GM12874 (cell line): Measurements from ENCODE around the gene FNDC10.

Experiments used
- TF ChIP-seq, protein P1 (sequence below): IDR thresholded peaks from 2 replicates; pipeline ENCODE4 v1.5.1; 2011; ENCODE audit warnings: low read depth, mild to moderate bottlenecking, control low read depth, low read length, moderate library complexity; ENCODE audit not compliant: insufficient read depth

The FNDC10 gene

DNA sequence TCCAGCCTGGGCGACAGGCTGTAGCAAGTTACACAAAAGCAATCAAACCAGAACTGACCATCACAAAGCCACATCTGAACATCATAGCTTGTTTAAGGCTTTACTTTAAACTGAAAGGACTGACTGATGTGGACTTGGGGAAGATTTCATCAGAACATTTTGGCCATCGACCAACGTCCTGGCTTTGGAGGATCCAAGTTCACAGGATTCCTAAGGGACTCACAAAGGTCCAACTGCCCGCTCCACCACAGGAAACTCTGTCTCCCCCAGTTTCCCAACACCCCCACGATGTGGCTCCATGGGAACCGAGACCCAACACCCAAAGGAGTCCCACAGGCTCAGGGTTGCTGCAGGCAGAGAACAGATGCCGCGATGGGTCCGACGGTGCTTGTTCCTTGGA, 34.6 kb downstream of the FNDC10 start:
- TF ChIP-seq, protein P1, sequence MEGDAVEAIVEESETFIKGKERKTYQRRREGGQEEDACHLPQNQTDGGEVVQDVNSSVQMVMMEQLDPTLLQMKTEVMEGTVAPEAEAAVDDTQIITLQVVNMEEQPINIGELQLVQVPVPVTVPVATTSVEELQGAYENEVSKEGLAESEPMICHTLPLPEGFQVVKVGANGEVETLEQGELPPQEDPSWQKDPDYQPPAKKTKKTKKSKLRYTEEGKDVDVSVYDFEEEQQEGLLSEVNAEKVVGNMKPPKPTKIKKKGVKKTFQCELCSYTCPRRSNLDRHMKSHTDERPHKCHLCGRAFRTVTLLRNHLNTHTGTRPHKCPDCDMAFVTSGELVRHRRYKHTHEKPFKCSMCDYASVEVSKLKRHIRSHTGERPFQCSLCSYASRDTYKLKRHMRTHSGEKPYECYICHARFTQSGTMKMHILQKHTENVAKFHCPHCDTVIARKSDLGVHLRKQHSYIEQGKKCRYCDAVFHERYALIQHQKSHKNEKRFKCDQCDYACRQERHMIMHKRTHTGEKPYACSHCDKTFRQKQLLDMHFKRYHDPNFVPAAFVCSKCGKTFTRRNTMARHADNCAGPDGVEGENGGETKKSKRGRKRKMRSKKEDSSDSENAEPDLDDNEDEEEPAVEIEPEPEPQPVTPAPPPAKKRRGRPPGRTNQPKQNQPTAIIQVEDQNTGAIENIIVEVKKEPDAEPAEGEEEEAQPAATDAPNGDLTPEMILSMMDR: no peak

DNA sequence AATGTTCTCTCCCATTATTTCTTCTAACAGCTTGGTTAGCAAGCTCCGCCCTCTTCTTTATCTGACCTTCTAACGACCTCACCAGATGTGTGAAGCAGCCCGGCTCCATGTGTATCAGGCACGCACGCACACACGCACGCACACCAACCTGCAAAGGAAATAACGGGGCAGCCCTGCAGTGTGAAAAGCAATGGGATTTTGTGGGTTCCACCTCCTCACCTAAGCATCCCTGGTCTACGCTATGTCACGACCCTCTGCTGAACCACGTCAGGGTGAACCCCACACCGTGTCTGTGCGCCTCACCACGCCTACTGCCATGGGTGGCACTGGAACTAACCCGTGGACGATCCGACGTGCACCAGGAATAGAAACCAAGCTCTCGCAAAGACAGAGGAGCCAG, 35.7 kb downstream of the FNDC10 start:
- TF ChIP-seq, protein P1: no peak

DNA sequence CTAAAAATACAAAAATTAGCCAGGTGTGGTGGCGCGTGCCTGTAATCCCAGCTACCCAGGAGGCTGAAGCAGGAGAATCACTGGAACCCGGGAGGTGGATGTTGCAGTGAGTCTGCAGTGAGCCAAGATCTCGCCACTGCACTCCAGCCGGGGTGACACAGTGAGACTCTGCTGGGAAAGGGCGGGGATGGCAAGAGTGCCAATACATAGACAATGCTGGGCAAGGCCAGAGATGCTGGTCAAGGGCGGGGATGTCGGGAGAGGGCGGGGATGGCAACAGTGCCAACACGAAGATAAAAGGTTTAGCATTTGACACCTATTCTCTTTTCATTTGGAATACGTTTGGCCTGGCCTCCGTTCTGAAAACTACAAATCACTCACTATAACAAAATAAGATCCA, 36.2 kb downstream of the FNDC10 start:
- TF ChIP-seq, protein P1: no peak

DNA sequence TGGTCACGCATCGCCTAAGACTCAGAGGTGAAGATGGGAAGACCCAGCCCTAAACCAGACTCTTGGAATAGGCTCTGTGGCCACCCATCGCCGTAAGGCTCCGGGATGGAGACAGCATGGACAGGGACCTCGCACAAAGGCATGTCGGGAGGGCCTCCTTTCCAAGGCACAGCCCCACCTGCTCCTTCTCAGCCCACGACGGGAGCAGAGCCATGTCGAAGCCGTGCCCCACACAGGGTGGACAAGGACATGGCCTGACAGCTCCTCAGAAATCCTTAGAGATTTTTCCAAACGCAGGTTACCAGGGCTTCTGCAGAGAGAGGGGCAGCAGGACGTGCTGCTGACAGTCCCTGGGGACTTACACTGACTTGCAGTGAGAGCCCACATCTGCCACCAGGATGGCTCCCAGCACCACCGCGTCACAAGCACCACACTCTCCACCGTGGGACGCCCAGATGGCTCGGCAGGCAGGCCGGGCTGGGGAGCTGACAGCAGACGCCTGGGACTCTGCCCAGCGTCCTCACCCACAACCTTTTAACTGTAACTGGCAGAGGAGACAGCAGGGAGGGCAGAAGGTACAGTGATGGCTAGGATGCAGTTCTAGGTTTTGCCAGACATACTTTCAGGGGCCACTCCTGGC, 37.3 kb downstream of the FNDC10 start:
- TF ChIP-seq, protein P1: no peak

DNA sequence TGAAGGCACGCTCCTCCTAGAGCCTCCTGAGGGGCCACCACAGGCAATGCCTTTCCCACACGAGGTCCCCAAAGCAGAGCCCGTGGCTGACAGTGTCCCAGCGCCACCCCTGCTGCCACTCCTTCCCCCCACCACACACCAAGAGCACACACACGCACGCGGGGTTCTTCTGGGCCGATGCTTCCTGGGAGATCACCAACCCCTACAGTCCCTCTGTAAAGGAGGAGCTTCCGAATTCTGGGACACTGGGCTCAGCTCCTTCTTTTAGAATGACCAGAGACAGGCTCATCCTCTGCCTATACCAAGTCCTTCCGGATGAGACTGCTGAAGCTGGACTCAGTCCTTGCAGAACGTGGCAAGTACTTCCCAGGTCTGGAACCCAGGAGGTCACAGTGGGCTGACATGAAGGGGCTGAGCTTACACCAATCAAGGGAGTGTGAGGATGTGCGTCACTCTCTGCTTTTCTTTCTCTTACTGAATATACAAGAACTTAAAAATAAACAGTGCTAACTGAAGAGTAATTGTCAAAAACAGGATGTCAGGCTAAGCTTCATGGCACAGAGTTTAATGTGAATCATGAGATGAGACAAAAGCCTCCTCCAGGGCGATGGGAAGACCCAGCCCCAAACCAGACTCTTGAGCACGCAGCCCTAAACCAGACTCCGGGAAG, 38.0 kb downstream of the FNDC10 start:
- TF ChIP-seq, protein P1: no peak

DNA sequence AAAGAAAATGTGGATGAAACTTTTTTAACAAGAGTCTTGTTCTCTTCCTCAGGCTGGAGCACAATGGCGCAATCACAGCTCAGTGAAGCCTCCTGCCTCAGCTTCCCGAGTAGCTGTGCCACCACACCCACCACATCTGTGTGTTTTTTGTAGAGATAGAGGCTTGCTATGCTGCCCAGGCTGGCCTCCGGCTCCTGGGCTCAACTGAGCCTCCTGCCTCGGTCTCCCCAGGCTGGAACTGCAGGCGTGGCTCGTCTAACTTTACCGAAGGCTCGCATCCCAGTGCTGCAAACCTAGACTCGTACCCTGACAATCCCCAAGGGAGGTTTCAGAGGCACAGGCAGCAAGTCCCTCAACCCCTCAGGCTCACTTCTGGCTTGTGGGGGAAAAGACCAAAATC, 39.8 kb downstream of the FNDC10 start:
- TF ChIP-seq, protein P1: no peak

DNA sequence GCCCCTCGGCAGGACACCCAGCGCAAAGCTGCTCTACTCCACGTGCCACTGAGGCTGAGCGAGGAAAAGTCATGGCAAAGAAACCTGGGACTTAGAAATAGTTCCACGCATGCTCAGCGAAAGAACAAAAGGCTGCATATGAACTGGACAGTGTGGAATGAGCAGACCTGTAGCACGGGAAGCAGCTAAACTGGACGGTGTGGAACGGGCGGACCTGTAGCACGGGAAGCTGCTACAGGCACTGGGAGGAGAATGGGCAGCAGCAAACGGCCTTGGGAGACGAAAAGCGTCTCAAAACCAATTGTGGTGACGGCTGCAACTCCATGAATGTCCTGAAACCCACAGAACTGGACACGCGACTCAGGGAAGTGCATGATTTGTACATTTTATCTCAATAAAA, 40.9 kb downstream of the FNDC10 start:
- TF ChIP-seq, protein P1: no peak
